ENCODE results near the gene GPHN.

- TF ChIP-seq POLR2AphosphoS5 (IDR thresholded peaks at IDR 0.05; ENCODE audit: borderline replicate concordance, low read depth, low read length) (no peak), EZH2 (IDR thresholded peaks at IDR 0.05) (no peak), FOXP2 (optimal IDR thresholded peaks at IDR 0.05; ENCODE audit: control extremely low read depth, extremely low read length, insufficient read depth) (no peak)
These were observed 32.1 kb downstream of the GPHN start for GRCh38 chr14:66540038-66540437.
